IMR-90 (cell line): ENCODE data around the gene FANCE. TPM values are rescaled to one million over a fixed set of nuclear protein-coding genes. Genes with fewer than 3 reads are reported as not detected.

Source experiments
- ATAC-seq: fragments of 200-7000 bp; cut with Tn5 transposase; 2 replicates; pipeline ENCODE4 v1.9.1; 2020; ENCODE audit warnings: low read depth, mild to moderate bottlenecking, moderate library complexity
- BruUV-seq: library from RNA; stranded (reverse); fragments of 400-500 nt; replicated peaks from 2 replicates; lab custom pipeline; 2021; lab: Mats Ljungman, UMichigan
- CTCF ChIA-PET: fragments of 300-600 bp; formaldehyde crosslinking; extraction: SDS; loops from one replicate; lab custom pipeline; 2021; ENCODE audit warnings: antibody characterized with exemption; lab: Yijun Ruan, JAX
- POLR2A ChIA-PET: fragments of 300-600 bp; sonication (Branson Sonifier 250); formaldehyde crosslinking; loops from one replicate; lab custom pipeline; 2022; ENCODE audit warnings: antibody characterized with exemption; ENCODE audit not compliant: unreplicated experiment; lab: Charles Lee
- DNase-seq: peaks from one replicate; pipeline ENCODE4 v3.0.0; 2013
- H2AFZ ChIP-seq: replicated peaks from 2 replicates; pipeline ENCODE3; 2013; ENCODE audit warnings: low read length, mild to moderate bottlenecking; ENCODE audit not compliant: poor library complexity
- H2AK5ac ChIP-seq: 2 replicates; pipeline ENCODE4 v1.6.1; 2013; ENCODE audit warnings: low read depth, low read length, inconsistent platforms
- H2AK9ac ChIP-seq: replicated peaks from 2 replicates; pipeline ENCODE3; 2013; ENCODE audit warnings: mild to moderate bottlenecking, low read depth, low read length, moderate library complexity; ENCODE audit not compliant: poor library complexity
- H2BK120ac ChIP-seq: 2 replicates; pipeline ENCODE4 v1.6.1; 2013; ENCODE audit warnings: low read depth, low read length, inconsistent platforms
- H2BK15ac ChIP-seq: 3 replicates; pipeline ENCODE4 v1.6.1; 2013; ENCODE audit warnings: low read depth, low read length, inconsistent platforms
- H2BK20ac ChIP-seq: 2 replicates; pipeline ENCODE4 v1.6.1; 2013; ENCODE audit warnings: low read depth, mild to moderate bottlenecking, inconsistent platforms, low read length, moderate library complexity
- H2BK5ac ChIP-seq: 2 replicates; pipeline ENCODE4 v1.6.1; 2013; ENCODE audit warnings: mild to moderate bottlenecking, low read depth, low read length, inconsistent platforms; ENCODE audit not compliant: poor library complexity, severe bottlenecking
- H3K14ac ChIP-seq: replicated peaks from 2 replicates; pipeline ENCODE4 v1.6.1; 2013; ENCODE audit warnings: low read depth, low read length, inconsistent platforms
- H3K18ac ChIP-seq: 2 replicates; pipeline ENCODE4 v1.6.1; 2013; ENCODE audit warnings: low read depth, low read length, control low read depth
- H3K23ac ChIP-seq: 2 replicates; pipeline ENCODE4 v1.6.1; 2013; ENCODE audit warnings: low read depth, low read length, inconsistent platforms
- H3K27ac ChIP-seq: 2 replicates; pipeline ENCODE4 v1.5.1; 2013; ENCODE audit warnings: mild to moderate bottlenecking, control low read depth, low read length; ENCODE audit not compliant: insufficient read depth
- H3K27me3 ChIP-seq: 2 replicates; pipeline ENCODE4 v1.6.1; 2013; ENCODE audit warnings: low read length; ENCODE audit not compliant: control insufficient read depth, insufficient read depth
- H3K36me3 ChIP-seq: 2 replicates; pipeline ENCODE4 v1.6.1; 2013; ENCODE audit warnings: low read length, mixed read lengths; ENCODE audit not compliant: control insufficient read depth, insufficient read depth
- H3K4ac ChIP-seq: 2 replicates; pipeline ENCODE4 v1.6.1; 2013; ENCODE audit warnings: low read depth, low read length, inconsistent platforms
- H3K4me1 ChIP-seq: 2 replicates; pipeline ENCODE4 v1.6.1; 2013; ENCODE audit warnings: low read length, mixed read lengths; ENCODE audit not compliant: control insufficient read depth, insufficient read depth
- H3K4me2 ChIP-seq: 2 replicates; pipeline ENCODE4 v1.6.1; 2013; ENCODE audit warnings: low read depth, mild to moderate bottlenecking, control low read depth, low read length, moderate library complexity
- H3K4me3 ChIP-seq: 2 replicates; pipeline ENCODE4 v1.5.1; 2013; ENCODE audit warnings: low read depth, mild to moderate bottlenecking, control low read depth, low read length, moderate library complexity; ENCODE audit not compliant: insufficient read depth
- H3K56ac ChIP-seq: 2 replicates; pipeline ENCODE4 v1.6.1; 2013; ENCODE audit warnings: low read length, inconsistent platforms; ENCODE audit not compliant: insufficient read depth; ENCODE audit errors: extremely low read depth
- H3K79me1 ChIP-seq, 2 experiments: 2 replicates each; pipeline ENCODE4 v1.6.1; 2013; ENCODE audit warnings: low read length in 2 of 2, inconsistent platforms in 1 of 2, low read depth in 1 of 2
- H3K9ac ChIP-seq: 2 replicates; pipeline ENCODE4 v1.6.1; 2013; ENCODE audit warnings: low read depth, low read length, control low read depth
- H3K9me1 ChIP-seq: 2 replicates; pipeline ENCODE4 v1.6.1; 2013; ENCODE audit warnings: low read length, inconsistent platforms; ENCODE audit not compliant: insufficient read depth
- H3K9me3 ChIP-seq: 2 replicates; pipeline ENCODE4 v1.6.1; 2013; ENCODE audit warnings: low read length; ENCODE audit not compliant: control insufficient read depth, insufficient read depth
- H4K20me1 ChIP-seq: 2 replicates; pipeline ENCODE4 v1.6.1; 2013; ENCODE audit warnings: low read length, inconsistent platforms; ENCODE audit not compliant: insufficient read depth
- H4K5ac ChIP-seq: 2 replicates; pipeline ENCODE4 v1.6.1; 2013; ENCODE audit warnings: mild to moderate bottlenecking, low read depth, low read length, control low read depth
- H4K8ac ChIP-seq, 2 experiments: 2 replicates each; pipeline ENCODE4 v1.6.1; 2013; ENCODE audit warnings: low read depth in 2 of 2, low read length in 2 of 2, control low read depth in 1 of 2, inconsistent platforms in 1 of 2
- H4K91ac ChIP-seq: 2 replicates; pipeline ENCODE4 v1.6.1; 2013; ENCODE audit warnings: low read depth, low read length, inconsistent platforms; ENCODE audit not compliant: insufficient read depth
- BHLHE40 ChIP-seq: fragments of 150-350 bp; IDR thresholded peaks from 2 replicates; pipeline ENCODE4 v1.6.1; 2016; ENCODE audit warnings: mild to moderate bottlenecking, low read depth, low read length
- FOS ChIP-seq: fragments of 150-350 bp; IDR thresholded peaks from 2 replicates; pipeline ENCODE4 v1.6.1; 2016; ENCODE audit warnings: low read depth, low read length
- MAZ ChIP-seq: IDR thresholded peaks from 2 replicates; pipeline ENCODE4 v1.6.1; 2012; ENCODE audit warnings: low read depth, mild to moderate bottlenecking, low read length, improper control_type of control experiment, moderate library complexity, borderline replicate concordance
- WGBS, 2 experiments: methylation state at CpG; one replicate each; pipeline versions ENCODE4 v1.1.5 to v1.1.7; 2013; ENCODE audit warnings: missing lambda C conversion rate in 2 of 2; ENCODE audit not compliant: insufficient read length in 1 of 2; ENCODE audit errors: extremely low coverage in 2 of 2; 5-methylcytosine and 5-hydroxymethylcytosine counted together
- dilution Hi-C: fragments of 300-500 bp; cut with HindIII; formaldehyde crosslinking; loops from one replicate; pipeline ENCODE4 v1.14.3; 2018; ENCODE audit warnings: low sequenced_read_pairs; ENCODE audit not compliant: unreplicated experiment
- in situ Hi-C: fragments of 300-500 bp; cut with MboI; formaldehyde crosslinking; loops from 3 replicates; pipeline ENCODE4 v1.14.3; 2019; ENCODE audit warnings: low sequenced_read_pairs, inconsistent platforms, mixed read lengths
- intact Hi-C: fragments of 100-400 bp; cut with micrococcal nuclease; formaldehyde crosslinking; loops from 2 replicates; pipeline ENCODE4 v1.10.0; 2022
- polyA plus RNA-seq, 3 experiments: library from polyadenylated mRNA; depleted of rRNA; stranded (reverse); fragments of >200 nt; gene quantifications; 2 replicates each; pipeline ENCODE4 v1.2.3, GENCODE V29; 2012; ENCODE audit warnings: low replicate concordance in 1 of 3
- total RNA-seq: library from RNA; depleted of rRNA; stranded (reverse); fragments of >200 nt; gene quantifications from 2 replicates; pipeline ENCODE4 v1.2.3, GENCODE V29; 2012

Gene FANCE
- total and polyA plus RNA-seq, 2 of the 4 experiments (the other 2 are of a cell fraction) = 7.1 to 9.1 TPM

DNA sequence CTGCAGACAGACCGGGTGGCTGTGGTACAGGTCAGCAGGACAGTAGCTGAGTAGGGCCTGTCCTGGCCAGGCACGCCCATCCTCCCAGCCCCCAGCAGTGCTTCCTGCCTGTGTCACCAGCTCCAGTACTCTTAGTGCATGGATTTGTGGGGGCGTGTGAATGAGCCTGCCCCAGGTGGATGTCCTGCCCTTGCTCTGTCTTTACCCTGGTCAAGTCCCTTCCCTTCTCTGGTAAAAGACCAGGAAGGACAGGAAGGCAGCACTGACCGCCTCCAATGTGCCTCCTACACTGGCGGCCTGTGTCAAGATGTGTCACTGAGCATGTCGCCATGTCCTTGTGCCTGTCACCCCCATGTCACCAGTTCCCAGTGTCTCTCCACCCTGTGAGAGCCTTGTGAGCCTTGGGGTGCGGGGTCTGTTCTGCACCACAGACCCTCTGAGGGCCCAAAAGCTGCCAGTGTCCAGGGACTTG is 32.8 kb downstream of the FANCE start:
- 0 out of 2 replicates have a peak overlapping the region, but pooled peaks have one; percentile 36 for H3K56ac ChIP-seq
- peaks cover 41% of the 10 kb centered on the region for H3K36me3 ChIP-seq
- ATAC-seq (peak; percentile 16), DNase-seq (peak; percentile 50)
- H3K9ac ChIP-seq = peak overlapping the region; percentile 28; the same call in 1 of the 2 replicates
- H3K18ac ChIP-seq = peak overlapping the region; percentile 71
- 100% methylated on average over 2 of the region's 7 CpGs; no CpG with 5 or more reads in 1 of the 2 experiments for WGBS, 2 experiments
- peak overlapping the region; percentile 96 for H4K91ac ChIP-seq
- H3K14ac ChIP-seq = peak overlapping the region; percentile 78
- H3K9me1 ChIP-seq = peaks cover 36% of the 10 kb centered on the region
- H2BK120ac ChIP-seq = peak overlapping the region; percentile 86
- H3K9me3 ChIP-seq = no peaks in the 10 kb centered on the region
- intact Hi-C loops (no loop called here), dilution Hi-C loops (no loop called here), in situ Hi-C loops (no loop called here)
- peaks cover 54 to 97% of the 10 kb centered on the region in 2 experiments for H3K79me1 ChIP-seq
- H3K27ac ChIP-seq = peak overlapping the region; percentile 65
- no TSS peak for BruUV-seq
- TF ChIP-seq BHLHE40 (no peak), FOS (no peak), MAZ (peak; percentile 31; the same call in 1 of the 2 replicates)
- H3K4me1 ChIP-seq = peaks cover 35% of the 10 kb centered on the region
- H3K23ac ChIP-seq = peak overlapping the region; percentile 87; the same call in 1 of the 2 replicates
- H2AK5ac ChIP-seq = peak overlapping the region; percentile 99
- H2AFZ ChIP-seq = peak overlapping the region; percentile 85
- H3K4me2 ChIP-seq = peak overlapping the region; percentile 9; the same call in 1 of the 2 replicates
- ChIA-PET CTCF (interaction anchor here (0.6 kb wide), 1 partner anchor 22 kb away, joined by 4 read pairs; no protein-coding TSS in a partner anchor), POLR2A (no interaction called here)
- H2BK15ac ChIP-seq = peak overlapping the region; percentile 63; the same call in 2 of the 3 replicates
- H4K20me1 ChIP-seq = peaks cover 17% of the 10 kb centered on the region; the same call in 1 of the 2 replicates
- no peak overlapping the region for H3K4me3 ChIP-seq
- H4K8ac ChIP-seq = peak overlapping the region; percentile 76 to 84
- H2BK20ac ChIP-seq = peak overlapping the region; percentile 82
- H2AK9ac ChIP-seq = peak overlapping the region; percentile 94
- peak overlapping the region; percentile 93 for H2BK5ac ChIP-seq
- peak overlapping the region; percentile 52 for H4K5ac ChIP-seq
- no peaks in the 10 kb centered on the region for H3K27me3 ChIP-seq
- peak overlapping the region; percentile 91 for H3K4ac ChIP-seq
